Kidney (tissue), 14 donors: ENCODE results near the gene SMIM23. TPM values are rescaled to one million over a fixed set of nuclear protein-coding genes. Genes with fewer than 3 reads are reported as not detected.

ENCODE experiments used
- DNase-seq, 5 donors: peaks; one replicate each; pipeline ENCODE4 v3.0.0-alpha.2; 2013 to 2020
- FAIRE-seq: peaks from 2 replicates; lab custom pipeline; 2012; peaks lifted over from hg19 to GRCh38; lab: Jason Lieb, UNC
- H3K27ac ChIP-seq, 2 donors: one replicate each; pipeline ENCODE4 v1.7.0; 2013; ENCODE audit warnings: low read depth in 2 of 2, low read length in 2 of 2, inconsistent platforms in 1 of 2
- H3K27me3 ChIP-seq: one replicate; pipeline ENCODE4 v1.7.1; 2013; ENCODE audit warnings: low read length, inconsistent platforms; ENCODE audit not compliant: control insufficient read depth, insufficient read depth
- H3K36me3 ChIP-seq, 3 donors: one replicate each; pipeline versions ENCODE4 v1.7.0 to v1.7.1; 2013; ENCODE audit warnings: low read length in 3 of 3, control low read depth in 1 of 3, inconsistent platforms in 1 of 3; ENCODE audit not compliant: insufficient read depth in 3 of 3, control insufficient read depth in 2 of 3
- H3K4me1 ChIP-seq, 3 donors: one replicate each; pipeline versions ENCODE4 v1.7.0 to v1.7.1; 2013; ENCODE audit warnings: low read length in 3 of 3, inconsistent platforms in 1 of 3, low read depth in 1 of 3; ENCODE audit not compliant: control insufficient read depth in 2 of 3, insufficient read depth in 2 of 3
- H3K4me3 ChIP-seq, 3 donors: one replicate each; pipeline versions ENCODE4 v1.7.0 to v1.8.1; 2013; ENCODE audit warnings: low read length in 3 of 3, control low read depth in 1 of 3, inconsistent platforms in 1 of 3
- H3K9ac ChIP-seq, 3 donors: one replicate each; pipeline versions ENCODE4 v1.7.0 to v1.7.1; 2013; ENCODE audit warnings: low read length in 3 of 3, control low read depth in 1 of 3, inconsistent platforms in 1 of 3
- H3K9me3 ChIP-seq, 3 donors: one replicate each; pipeline versions ENCODE4 v1.7.0 to v1.7.1; 2013; ENCODE audit warnings: low read length in 3 of 3, control low read depth in 1 of 3, inconsistent platforms in 1 of 3; ENCODE audit not compliant: control insufficient read depth in 2 of 3, insufficient read depth in 1 of 3
- CTCF ChIP-seq: IDR thresholded peaks from 3 replicates; pipeline ENCODE4 v1.5.1; 2012; ENCODE audit warnings: mild to moderate bottlenecking, moderate library complexity, borderline replicate concordance; ENCODE audit not compliant: insufficient read depth; ENCODE audit errors: extremely low read depth
- intact Hi-C: fragments of 100-400 bp; cut with DNase I; formaldehyde crosslinking; loops from one replicate; pipeline ENCODE4 v1.11.1; 2022
- polyA plus RNA-seq: library from polyadenylated mRNA; stranded (reverse); fragments of 350-450 nt; fragmentation: Illumina TruSeq; extraction: RNeasy Lipid Tissue Mini Kit (QIAGEN cat#74804); gene quantifications from one replicate; pipeline ENCODE4 v1.2.3, GENCODE V29; 2014; ENCODE audit warnings: low read depth, low replicate concordance; ENCODE audit not compliant: insufficient read depth
- total RNA-seq: library from RNA; stranded (reverse); fragmentation: NEBNext Ultra II Directional; extraction: Animal tissue kit (Norgen Biotek cat#: 25700); gene quantifications from one replicate; pipeline ENCODE4 v1.2.1, GENCODE V29; 2021
- donor health status: control.
- donor health status: control.
- donor health status: control.
- donor health status: control.
- donor health status: control.
- donor health status: DM: yes; HTN: yes; CAD: no.
- donor health status: Normal renal cell carcinoma (clear cell type).

The SMIM23 gene
- total and polyA plus RNA-seq, 2 donors from 2014 or later: not detected

GRCh38 chr5:171813813-171814490 lies 28.3 kb downstream of the SMIM23 start:
- Histone ChIP-seq H3K9ac (no peak overlapping the region), H3K36me3 (no peaks in the 10 kb centered on the region), H3K4me3 (no peak overlapping the region), H3K9me3 (peaks cover 0 to 9% (median 3%) of the 10 kb centered on the region in 3 donors), H3K27me3 (no peaks in the 10 kb centered on the region), H3K4me1 (no peaks in the 10 kb centered on the region), H3K27ac (no peak overlapping the region)
- TF ChIP-seq CTCF: no peak
- DNase-seq (no peak), FAIRE-seq (no peak)
- intact Hi-C loops: no loop called here

GRCh38 chr5:171816666-171817065 lies 31.0 kb downstream of the SMIM23 start:
- Histone ChIP-seq H3K27ac (no peak overlapping the region), H3K4me3 (no peak overlapping the region), H3K9me3 (no peaks in the 10 kb centered on the region), H3K9ac (no peak overlapping the region), H3K27me3 (no peaks in the 10 kb centered on the region), H3K36me3 (no peaks in the 10 kb centered on the region), H3K4me1 (no peaks in the 10 kb centered on the region)
- TF ChIP-seq CTCF: no peak
- FAIRE-seq (no peak), DNase-seq (no peak)
- intact Hi-C loops: no loop called here

- H3K4me1 ChIP-seq: no peaks in the 10 kb centered on the region
- DNase-seq (no peak), FAIRE-seq (no peak)
- H3K4me3 ChIP-seq: no peak overlapping the region
- H3K9ac ChIP-seq: no peak overlapping the region
- intact Hi-C loops: no loop called here
- no peaks in the 10 kb centered on the region for H3K27me3 ChIP-seq
- H3K27ac ChIP-seq: no peak overlapping the region
- H3K36me3 ChIP-seq: no peaks in the 10 kb centered on the region
- no peaks in the 10 kb centered on the region for H3K9me3 ChIP-seq
- no peak for TF ChIP-seq CTCF
Observed at GRCh38 chr5:171820561-171820960, 34.9 kb downstream of the SMIM23 start.

GRCh38 chr5:171821286-171821685 lies 35.7 kb downstream of the SMIM23 start:
- Histone ChIP-seq H3K36me3 (no peaks in the 10 kb centered on the region), H3K4me3 (no peak overlapping the region), H3K27ac (no peak overlapping the region), H3K9ac (no peak overlapping the region), H3K9me3 (no peaks in the 10 kb centered on the region), H3K27me3 (no peaks in the 10 kb centered on the region), H3K4me1 (no peaks in the 10 kb centered on the region)
- DNase-seq (no peak), FAIRE-seq (no peak)
- intact Hi-C loops: no loop called here
- TF ChIP-seq CTCF: no peak
